Middle frontal gyrus (tissue), 1 donor: ENCODE data around the gene PLXDC1.

Source experiments
- DNase-seq: peaks from one replicate; pipeline ENCODE4 v3.0.0-alpha.2; 2015; ENCODE audit warnings: low spot score; ENCODE audit errors: extremely low spot score

PLXDC1 gene

DNA sequence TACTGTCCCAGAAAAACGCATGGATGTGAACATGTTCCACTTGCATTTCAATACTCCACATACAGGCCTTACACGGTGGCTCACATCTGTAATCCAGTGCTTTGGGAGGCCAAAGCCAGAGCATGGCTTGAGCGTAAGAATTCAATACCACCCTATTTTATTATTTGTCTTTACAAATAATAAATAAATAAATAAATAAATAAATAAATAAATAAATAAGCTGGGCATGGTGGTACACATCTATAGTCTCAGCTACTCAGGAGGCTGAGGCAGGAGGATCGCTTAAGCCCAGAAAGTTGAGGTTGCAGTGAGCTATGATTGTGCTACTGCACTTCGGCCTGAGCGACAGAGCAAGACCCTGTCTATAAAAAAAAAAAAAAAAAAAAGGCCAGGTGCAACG is 53.9 kb downstream of the PLXDC1 start:
- no peak for DNase-seq

GRCh38 chr17:39097150-39097519 is 54.3 kb downstream of the PLXDC1 start:
- DNase-seq = no peak

DNA sequence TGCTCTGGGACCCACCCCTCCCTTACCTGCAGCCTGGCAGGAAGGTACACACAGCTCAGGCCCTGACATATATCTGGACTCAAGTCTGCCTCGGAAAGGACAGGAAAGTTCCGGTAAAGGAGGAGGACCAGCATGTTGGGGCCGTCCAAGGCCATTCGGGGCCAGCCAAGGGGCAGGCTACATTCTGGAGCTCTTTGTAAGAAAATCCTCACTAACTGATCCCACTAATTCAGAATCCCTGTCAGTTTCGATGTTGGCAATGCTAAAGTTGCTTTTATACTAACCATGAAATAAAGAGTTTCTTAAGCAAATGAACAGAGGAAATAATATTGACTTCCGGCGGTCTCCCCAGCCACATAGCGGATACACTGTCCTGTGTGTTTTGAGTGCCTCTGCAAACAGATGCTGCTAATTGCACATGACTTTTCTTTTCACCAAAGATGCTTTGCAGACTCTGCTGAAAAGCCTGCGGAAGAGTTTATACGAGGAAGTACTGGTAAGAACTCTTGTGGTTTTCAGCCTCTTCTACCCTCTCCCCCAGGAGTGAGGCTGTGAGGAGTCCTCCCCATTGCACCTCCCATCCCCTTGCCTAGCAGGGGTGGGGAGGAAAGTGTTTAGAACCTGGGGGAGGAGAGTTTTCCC is 54.8 kb downstream of the PLXDC1 start:
- no peak for DNase-seq

DNA sequence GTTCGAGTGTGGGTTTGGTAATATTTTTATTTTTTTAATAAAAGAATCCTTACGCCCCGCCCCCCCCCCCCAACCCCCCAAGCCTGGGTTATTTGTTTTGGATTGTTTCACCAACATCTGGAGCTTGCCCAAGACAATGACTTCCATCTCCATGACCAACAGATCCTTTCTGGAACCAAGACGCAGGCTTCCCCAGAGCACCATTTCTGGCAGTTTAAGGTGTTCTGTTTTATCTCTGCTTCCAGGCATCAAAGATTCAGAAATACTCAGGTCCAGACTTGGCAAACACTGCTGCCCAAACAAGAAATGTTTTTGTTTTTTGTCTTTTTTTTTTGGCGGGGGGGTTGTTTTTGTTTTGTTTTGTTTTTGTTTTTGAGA is 56.1 kb downstream of the PLXDC1 start:
- no peak for DNase-seq

- DNase-seq = no peak
Measured at GRCh38 chr17:39094607-39095308, 56.7 kb downstream of the PLXDC1 start.

GRCh38 chr17:39092692-39093230 is 58.7 kb downstream of the PLXDC1 start:
- no peak for DNase-seq

DNA sequence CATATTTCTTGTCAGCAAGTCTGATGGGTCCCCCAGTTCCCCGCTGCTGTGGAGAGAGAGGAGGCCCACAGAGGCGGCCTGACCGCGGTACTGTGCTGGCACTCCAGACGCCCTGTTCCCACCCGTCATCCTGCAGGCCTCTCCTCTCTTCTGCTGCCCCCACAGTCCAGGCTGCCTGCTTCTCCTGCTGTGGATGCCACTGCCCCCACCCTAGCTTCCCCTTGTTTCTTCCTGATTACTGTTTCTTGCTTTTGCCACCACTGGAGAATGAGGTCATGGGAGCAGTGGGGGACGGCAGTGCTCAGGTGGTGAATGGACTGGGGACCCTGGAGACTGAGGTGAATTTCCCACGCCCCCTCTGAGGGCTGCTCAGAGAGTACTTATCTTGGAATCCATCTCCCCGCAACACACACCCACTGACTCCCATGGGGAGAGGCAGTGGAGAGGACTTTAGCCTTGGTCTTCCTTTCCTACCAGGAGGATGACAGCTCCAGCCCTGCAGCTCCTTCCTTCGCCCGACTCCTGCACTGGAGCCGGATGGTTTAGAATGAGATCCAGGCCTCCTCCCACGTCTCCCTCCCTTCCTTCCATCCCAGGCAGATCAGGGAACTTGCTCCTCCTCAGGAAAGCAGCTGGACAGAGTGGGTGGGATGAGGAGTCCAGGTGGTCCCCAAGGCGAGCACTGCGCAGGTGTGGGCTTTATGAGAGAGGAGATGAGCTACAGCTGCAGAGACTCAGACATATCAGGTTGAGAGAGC is 60.4 kb downstream of the PLXDC1 start:
- DNase-seq = no peak

DNA sequence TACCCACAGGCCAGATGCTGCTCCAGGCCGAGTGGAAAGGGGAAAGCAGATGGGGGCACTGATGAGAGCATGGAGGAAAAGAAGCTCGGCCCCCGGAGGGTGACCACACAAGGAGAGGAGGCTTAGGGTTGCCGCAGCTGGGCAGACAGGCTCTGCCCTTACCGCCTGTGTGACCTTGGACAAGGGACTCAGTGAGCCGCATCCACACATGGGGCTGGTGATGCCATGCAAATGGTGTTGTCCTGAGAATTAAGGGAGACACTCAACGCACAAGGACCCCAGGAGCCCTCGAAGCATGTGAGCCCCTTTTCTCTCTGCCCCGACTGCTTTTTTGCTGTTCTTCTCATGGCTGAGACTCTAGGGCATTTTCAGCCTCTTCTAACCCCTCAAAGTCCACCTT is 61.0 kb downstream of the PLXDC1 start:
- no peak for DNase-seq

- no peak for DNase-seq
Measured at GRCh38 chr17:39084558-39084957, 66.9 kb downstream of the PLXDC1 start.

- DNase-seq = no peak
Measured at GRCh38 chr17:39083270-39083669, 68.2 kb downstream of the PLXDC1 start.

- DNase-seq = no peak
Measured at GRCh38 chr17:39082482-39082881, 69.0 kb downstream of the PLXDC1 start.

DNA sequence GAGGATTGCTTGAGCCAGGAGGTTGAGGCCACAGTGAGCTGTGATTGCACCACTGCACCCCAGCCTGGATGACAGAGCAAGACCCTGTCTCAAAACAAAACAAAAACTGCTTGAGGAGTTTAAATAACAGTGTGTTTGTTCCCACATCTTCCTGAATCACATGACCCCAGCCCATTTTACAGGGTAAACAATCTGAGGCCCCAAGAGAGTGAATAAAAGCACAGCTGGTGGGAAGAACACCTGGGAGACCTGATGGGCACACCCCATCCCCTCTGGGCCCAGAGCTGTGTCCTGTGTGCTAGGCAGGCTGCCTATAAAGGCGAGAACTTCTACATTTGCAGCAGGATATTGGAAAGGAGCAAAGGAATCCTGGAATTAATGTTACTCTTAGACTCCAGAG is 69.6 kb downstream of the PLXDC1 start:
- no peak for DNase-seq

DNA sequence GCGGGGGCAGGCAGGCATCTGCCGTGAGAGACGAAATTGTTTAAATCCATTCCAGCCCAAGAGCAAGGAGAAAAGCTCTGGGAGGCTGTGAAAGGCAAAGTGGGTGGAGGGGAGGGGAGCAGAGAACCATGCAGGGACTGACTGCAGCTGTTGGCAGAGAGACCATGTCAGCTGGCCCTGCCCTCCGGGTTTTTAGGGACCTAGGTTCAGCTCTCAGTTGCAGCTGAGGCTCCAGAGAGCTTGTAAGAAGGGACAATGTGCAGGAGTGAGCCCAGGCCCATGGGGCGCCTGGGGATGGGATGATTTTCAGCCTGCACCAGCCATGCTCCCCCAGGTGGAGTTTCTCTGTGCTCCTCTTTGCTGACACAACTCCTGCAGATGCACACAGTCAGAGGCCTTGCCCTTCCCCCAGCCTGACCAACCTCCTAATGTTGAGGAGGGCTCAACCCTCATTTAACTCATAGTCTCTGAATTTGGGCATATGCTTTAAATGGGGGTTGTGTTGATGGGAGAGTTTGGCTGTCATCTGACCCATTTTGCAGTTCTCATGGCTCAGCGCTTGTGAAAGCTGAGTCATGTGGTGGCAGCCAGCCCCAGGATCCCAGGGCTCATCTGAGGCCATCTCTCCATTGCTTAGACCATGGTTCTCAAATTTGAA is 70.9 kb downstream of the PLXDC1 start:
- DNase-seq = no peak

DNA sequence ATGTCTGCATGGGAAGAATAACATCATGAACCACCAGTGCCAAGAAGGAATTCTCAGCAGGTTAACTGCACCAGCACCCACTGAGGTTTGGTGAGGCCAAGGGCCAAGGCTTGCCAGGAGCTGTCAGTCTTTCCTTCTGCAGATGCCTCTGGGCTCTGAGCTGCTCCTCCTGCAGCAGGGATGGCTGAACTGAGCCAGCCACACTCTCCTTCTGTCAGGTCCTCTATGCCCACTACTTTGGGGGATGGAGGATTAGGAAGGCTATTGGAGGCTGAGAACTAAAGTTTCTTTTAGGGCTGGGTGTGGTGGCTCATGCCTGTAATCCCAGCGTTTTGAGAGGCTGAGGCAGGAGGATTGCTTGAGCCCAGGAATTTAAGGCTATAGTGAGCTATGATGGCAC is 71.6 kb downstream of the PLXDC1 start:
- DNase-seq = no peak

- no peak for DNase-seq
Measured at GRCh38 chr17:39077866-39078265, 73.6 kb downstream of the PLXDC1 start.

- DNase-seq = no peak
Measured at GRCh38 chr17:39077252-39077651, 74.2 kb downstream of the PLXDC1 start.

GRCh38 chr17:39074676-39075075 is 76.8 kb downstream of the PLXDC1 start:
- no peak for DNase-seq

DNA sequence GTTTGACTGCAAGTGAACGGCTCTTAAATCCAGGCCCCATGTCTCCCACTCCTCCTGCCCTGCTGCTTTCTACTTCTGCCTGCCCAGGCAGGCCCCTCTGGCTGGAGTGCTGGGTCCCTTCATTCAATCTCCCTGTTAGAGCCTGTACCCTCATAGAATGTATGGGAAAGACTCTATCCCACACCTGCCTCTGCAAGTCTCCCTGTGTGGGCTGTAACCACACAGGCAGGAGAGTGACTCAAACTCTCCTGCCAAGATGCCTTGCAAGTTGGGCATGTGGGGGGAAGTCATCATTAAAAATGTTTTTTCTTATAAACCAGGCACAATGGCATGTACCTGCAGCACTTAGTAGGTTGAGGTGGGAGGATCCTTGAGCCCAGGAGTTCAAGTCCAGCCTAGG is 77.5 kb downstream of the PLXDC1 start:
- no peak for DNase-seq

- no peak for DNase-seq
Measured at GRCh38 chr17:39073353-39073752, 78.1 kb downstream of the PLXDC1 start.

DNA sequence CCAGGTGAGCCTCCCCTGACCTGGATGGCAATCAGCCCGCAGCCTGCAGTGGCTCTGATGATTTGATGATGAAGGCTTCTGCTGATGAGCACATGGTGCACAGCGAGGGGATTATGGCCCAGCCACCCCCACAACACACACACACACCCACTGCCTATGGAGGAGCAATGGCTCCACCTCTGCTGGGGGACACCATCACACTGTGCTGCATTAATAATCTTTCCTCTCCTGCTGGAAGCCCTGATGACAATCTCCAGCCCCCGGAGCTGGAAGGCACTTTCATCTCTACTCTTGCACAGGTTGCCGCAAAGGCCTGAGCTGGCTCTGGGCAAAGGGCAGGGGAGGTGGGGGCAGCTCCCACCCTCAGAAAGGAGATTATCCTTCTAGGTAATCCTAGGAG is 79.9 kb downstream of the PLXDC1 start:
- DNase-seq = no peak

DNA sequence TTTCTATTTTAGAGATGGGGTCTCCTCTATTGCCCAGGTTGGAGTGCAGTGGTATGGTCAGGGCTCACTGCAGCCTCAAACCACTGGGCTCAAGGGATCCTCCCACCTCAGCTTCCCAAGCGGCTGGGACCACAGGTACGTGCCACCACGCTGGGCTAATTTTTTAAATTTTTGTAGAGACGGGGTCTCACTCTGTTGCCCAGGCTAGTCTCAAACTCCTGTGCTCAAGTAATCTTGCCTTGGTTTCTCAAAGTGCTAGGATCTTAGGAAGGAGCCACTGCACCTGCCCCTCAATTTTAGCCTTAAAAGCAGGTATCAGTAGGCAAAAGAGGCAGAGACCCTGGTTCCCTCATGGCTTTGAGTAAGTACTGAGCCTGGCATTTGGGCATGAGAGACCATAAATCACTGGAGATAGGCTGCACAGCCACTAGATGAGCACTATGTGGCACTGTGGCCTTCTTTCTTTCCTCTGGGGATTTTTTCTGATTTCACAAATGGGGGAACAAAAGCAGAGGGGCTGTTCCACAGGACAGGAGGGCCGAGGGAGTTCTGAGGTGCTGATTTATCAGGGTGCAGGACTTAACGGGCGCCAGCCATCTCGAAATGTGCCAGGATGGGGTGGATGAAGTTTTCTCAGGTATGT is 82.2 kb downstream of the PLXDC1 start:
- peak; percentile 38 for DNase-seq
